ENCODE results near the gene SPAAR.

DNA sequence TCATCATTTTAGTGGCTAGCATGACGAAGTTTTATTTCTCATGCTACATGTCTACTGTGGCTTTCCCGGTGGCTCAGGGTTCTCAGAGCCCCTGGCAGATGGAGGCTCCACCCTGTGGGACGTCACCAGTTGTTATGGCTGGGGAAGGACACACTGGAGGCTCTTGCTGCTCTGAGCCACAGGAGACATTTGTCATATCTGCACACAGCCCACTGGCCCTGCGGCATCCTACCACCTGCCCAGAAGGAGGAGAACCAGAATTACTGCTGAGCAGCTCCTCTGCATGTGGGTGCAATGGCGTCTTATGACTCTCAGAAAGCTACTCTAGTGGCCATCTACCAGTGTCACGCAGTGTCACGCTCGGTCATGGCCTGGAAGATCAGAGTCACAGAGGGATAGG, 45.7 kb upstream of the SPAAR start:
- TF ChIP-seq POLR2AphosphoS5 (IDR thresholded peaks at IDR 0.05; ENCODE audit: borderline replicate concordance, low read depth, low read length) (no peak), EZH2 (IDR thresholded peaks at IDR 0.05) (no peak), FOXP2 (optimal IDR thresholded peaks at IDR 0.05; ENCODE audit: control extremely low read depth, extremely low read length, insufficient read depth) (no peak)

Measured in SK-N-MC (cell line).